Body of pancreas (tissue), 4 donors: ENCODE results near the gene DHX34.
"Not testable (repeated sequence)": the region's sequence is repeated elsewhere in the genome, so short reads cannot be mapped to it uniquely, and the experiment has no call there.

Experiments
- CTCF ChIP-seq, 7 experiments: fragments of 450-650 bp in 4 of 7; fragments of 200-600 bp in 3 of 7; sonication (generic) in 3 of 7; IDR thresholded peaks; one replicate each; pipeline ENCODE4 v1.5.1; 2016 to 2019; ENCODE audit warnings: antibody characterized with exemption in 7 of 7
- POLR2A ChIP-seq, 3 donors: fragments of 450-650 bp; IDR thresholded peaks; one replicate each; pipeline ENCODE4 v1.6.1; 2016; ENCODE audit warnings: antibody characterized with exemption in 3 of 3, mild to moderate bottlenecking in 2 of 3

GRCh38 chr19:47386582-47386981, 37.5 kb downstream of the DHX34 start:
- TF ChIP-seq CTCF, POLR2A (IDR thresholded peaks at IDR 0.05): not testable (repeated sequence)
